ENCODE results near the gene ARL14EP.

DNA sequence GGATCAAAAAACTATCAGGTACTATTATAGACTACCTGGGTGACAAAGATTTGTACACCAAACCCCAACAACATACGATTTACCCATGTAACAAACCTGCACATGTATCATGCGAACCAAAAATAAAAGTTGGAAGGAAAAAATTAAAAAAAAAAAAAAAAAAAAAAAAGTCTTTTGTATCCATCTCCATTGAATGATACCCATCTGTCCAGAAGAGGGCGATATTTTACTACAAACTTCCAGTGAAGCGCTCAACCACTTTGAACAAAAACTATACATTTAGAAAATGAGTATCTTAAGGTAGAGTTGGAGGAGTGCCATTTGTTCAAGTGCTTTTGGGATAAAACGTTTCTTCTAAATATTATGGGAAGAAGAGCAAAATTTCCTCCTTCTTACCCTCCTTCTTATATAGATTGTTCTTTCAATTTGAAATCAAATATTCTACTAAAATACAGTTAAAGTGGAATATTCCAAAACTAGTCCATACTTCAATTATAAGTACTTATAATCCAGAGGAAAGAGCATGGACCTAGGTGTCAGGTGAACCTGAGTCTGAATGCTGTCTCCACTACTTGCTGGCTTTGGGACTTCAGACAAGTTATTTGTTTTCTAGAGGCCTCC is 23.3 kb downstream of the ARL14EP start:
- TF ChIP-seq POLR2A (IDR thresholded peaks at IDR 0.05; ENCODE audit: low read length) (no peak), GATA1 (IDR thresholded peaks at IDR 0.05; ENCODE audit: low read depth, low read length) (no peak)

Measured in erythroblast (primary cell).